Hindlimb muscle (tissue), 1 donor: Measurements from ENCODE around the gene KAT2B. TPM values are rescaled to one million over a fixed set of nuclear protein-coding genes. Genes with fewer than 3 reads are reported as not detected.
"Not testable (repeated sequence)": the region's sequence is repeated elsewhere in the genome, so short reads cannot be mapped to it uniquely, and the experiment has no call there.

Experiments
- DNase-seq: peaks from one replicate; pipeline ENCODE4 v3.0.0-alpha.2; 2013
- polyA plus RNA-seq: library from polyadenylated mRNA; unstranded; fragments of 120-200 nt; gene quantifications from one replicate; pipeline ENCODE4 v1.2.1, GENCODE V29; 2013; ENCODE audit not compliant: insufficient read length

Gene KAT2B
- polyA plus RNA-seq, result 22.0 TPM

- peak; percentile 83 for DNase-seq
Observed at GRCh38 chr3:20039765-20040547, at the start of gene KAT2B. KAT2B (plus strand) TSS chr3:20040446; CDS start chr3:20040478, 32 bp downstream.

GRCh38 chr3:19994796-19995195 lies 45.5 kb upstream of the KAT2B start:
- peak; percentile 45 for DNase-seq

- no peak for DNase-seq
Observed at GRCh38 chr3:19997502-19997901, 42.7 kb upstream of the KAT2B start.

DNA sequence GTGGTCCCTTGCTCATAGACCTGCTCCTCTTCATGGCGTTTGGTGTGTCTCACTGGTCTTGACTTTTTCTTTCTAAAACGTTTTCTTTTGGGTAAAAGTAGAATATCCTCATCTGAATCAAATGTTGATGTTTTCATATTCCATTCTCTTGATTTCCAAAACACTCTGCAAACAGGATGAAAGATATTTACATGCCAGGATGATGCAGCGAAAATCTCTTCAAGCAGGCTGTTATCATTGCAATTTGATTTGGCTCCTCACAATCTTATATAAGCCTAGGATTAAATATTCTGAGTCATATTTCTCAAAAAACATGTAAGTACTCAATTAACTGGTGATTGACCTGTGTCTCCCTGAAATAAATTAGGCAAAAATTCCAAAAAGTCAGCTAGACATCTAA lies 38.3 kb upstream of the KAT2B start:
- no peak for DNase-seq

DNA sequence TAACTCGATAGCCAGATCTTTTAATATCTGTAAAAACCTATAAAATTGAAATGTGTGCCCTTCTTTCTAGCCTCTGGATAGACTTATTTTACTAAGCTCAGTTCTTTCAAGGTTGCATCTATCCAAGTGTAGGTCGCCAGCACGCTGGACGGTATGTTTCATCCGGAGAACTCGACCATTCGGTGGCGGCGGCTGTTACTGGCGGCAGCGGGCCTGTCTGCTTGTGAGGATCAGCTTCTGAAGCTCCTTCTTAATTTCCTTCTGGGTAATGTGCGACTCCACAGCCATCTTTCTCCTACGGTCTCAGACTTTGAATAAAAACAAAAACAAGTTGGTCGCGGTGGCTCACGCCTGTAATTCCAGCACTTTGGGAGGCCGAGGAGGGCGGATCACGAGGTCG lies 32.3 kb upstream of the KAT2B start:
- no peak for DNase-seq

- DNase-seq, result no peak
Observed at GRCh38 chr3:20008646-20009045, 31.6 kb upstream of the KAT2B start.

GRCh38 chr3:20012164-20012563 lies 28.1 kb upstream of the KAT2B start, which contains the start of gene PP2D1:
PP2D1 (minus strand) TSS chr3:20012264; CDS start chr3:20012072, 192 bp downstream.
- no peak for DNase-seq

GRCh38 chr3:20013396-20013795 lies 26.9 kb upstream of the KAT2B start:
- DNase-seq, result no peak

DNA sequence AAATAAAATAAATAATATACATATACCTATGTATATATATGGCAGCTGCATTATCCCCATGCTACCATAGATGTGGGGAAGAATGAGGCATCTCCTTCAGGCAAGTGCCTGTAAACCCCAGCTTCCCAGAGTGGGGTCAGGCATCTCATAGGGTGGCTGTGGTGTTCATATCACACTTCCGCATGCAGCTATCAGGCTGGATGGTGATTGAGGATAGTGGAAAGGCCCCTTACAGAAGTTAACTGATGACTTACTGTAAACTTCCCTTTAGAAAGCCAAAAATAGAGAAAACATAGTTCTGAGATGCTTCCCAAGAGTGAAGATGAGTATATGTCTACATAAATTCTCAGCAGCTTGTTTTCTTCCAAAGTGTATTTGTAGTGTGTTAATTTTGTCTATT lies 24.7 kb upstream of the KAT2B start:
- DNase-seq, result no peak

GRCh38 chr3:20016076-20016475 lies 24.2 kb upstream of the KAT2B start:
- DNase-seq, result not testable (repeated sequence)

GRCh38 chr3:20022954-20023622 lies 17.2 kb upstream of the KAT2B start:
- DNase-seq, result no peak

GRCh38 chr3:20023623-20024405 lies 16.4 kb upstream of the KAT2B start:
- DNase-seq, result no peak

DNA sequence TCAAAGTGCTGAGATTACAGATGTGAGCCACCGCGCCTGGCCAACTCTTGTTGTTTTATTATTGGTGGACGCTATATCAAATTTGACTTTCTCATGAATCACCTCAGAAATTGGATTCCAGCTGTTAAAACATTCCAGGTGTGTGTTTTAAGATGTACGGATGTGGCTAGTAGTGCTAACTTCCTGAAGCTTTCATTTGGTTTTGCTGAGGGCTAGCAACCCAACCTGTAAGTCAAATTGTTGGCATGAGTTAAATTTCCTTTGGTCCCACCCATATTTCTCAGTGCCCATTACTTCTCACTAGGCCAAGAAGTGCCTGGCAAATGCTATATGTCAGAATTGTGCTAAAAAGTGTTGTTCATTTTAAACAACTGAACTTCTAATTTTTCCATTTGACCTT lies 13.1 kb upstream of the KAT2B start:
- no peak for DNase-seq

DNA sequence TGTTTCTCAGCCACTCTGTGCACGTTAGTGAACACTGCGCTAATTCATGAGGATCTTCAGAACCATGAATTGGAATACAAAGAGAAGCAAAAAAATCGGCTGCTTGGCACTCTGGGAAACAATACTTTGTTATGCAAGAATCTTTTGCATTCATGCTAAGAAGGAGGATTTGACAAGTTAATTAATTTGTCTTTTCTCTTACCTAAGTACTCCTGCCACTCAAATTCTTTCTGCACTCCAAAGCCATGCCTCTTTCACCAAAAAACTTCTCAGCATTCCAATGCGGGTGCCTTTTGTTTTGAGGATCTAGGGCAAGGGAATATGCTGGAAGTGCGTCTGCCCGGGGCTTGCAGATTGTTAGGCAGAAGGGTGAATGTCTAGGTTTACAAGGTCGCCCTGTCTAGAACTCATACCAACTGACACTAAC lies 11.3 kb upstream of the KAT2B start:
- no peak for DNase-seq

DNA sequence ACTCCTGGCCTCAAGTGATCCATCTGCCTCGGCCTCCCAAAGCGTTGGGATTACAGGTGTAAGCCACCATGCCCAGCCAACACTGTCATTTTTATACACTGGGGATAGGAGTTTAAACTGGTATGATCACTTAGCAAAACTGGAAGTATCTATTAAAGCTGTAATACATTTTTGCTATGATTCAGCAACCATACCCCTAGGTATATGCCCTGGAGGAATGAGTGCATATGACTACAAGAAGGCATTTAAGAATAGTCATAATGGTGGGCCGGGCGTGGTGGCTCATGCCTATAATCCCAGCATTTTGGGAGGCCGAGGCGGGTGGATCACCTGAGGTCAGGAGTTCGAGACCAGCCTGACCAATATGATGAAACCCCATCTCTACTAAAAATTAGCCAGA lies 8.3 kb upstream of the KAT2B start:
- not testable (repeated sequence) for DNase-seq

GRCh38 chr3:20035019-20035418 lies 5.2 kb upstream of the KAT2B start:
- no peak for DNase-seq

DNA sequence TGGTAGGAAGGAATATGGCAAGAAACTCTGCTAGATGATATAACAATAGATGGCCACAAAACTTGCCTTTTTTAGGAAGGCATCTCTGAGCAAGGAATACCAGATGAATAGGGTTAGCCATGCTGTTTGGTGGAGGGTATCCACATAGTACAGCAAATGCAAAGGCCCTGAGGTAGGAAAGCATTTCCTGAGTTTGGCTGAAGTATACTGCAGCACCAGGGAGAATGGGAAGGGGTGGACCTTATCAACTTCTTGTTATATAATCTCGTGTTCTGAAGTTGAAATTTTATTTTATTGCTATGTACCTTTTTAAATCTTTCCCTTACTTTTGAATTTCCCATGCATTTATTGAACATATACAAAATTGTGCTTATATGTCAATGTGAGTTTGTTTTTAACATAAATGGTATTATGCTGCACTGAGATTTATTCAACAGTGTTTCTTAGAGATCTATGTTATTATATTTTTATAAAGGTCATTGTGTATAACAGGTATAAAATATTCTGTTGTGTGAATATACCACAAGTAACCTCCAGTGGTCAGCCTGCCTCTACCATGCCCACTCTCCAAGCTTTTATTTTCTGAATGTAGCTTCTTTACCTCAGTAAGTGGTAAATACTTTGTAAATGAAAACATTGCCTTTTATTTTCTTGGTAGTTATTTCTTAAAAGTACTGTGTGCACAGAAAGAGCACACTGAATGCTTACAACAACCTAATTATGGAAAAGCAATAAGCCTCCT lies 2.8 kb upstream of the KAT2B start:
- no peak for DNase-seq

GRCh38 chr3:20038699-20039465 lies 1.4 kb upstream of the KAT2B start:
- no peak for DNase-seq

DNA sequence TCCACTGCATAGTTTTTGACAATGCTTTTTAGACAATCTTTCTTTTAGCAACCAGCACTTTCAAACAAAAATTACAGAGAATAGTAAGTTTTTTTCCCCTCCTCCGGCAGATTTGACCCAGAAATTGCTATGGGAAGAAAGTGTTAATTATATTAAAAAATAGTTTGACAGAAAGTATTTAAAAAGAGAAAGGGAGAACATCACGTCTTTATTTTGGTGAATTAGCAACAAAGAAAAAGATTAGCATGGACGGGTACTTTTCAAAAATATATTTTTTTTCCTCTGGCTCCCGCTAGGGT lies 831 bp upstream of the KAT2B start:
- DNase-seq, result no peak

DNA sequence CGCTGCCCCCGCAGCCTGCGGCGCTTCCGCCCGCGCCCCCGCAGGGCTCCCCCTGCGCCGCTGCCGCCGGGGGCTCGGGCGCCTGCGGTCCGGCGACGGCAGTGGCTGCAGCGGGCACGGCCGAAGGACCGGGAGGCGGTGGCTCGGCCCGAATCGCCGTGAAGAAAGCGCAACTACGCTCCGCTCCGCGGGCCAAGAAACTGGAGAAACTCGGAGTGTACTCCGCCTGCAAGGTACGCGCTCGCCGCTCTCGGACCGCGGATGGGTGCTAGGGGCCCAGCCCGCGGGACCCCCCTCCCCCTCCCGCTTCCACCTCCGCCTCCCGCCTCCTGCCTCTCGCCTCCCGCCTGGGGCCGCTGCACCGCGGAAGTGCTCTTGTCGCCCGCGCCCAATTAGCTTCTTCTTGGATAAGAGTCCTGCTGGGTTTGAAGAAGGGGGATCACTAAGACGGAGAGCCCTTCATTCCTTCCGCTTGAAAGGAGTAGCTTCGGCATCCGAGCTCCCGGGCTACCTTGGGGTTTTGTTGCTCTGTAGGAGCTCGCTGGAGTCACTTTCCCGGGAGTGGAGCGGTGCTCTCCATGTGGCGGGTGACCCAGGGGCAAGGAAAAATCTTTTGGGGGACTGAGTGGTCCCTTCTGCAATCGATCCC lies 426 bp downstream of the KAT2B start:
- DNase-seq, result peak; percentile 80

DNA sequence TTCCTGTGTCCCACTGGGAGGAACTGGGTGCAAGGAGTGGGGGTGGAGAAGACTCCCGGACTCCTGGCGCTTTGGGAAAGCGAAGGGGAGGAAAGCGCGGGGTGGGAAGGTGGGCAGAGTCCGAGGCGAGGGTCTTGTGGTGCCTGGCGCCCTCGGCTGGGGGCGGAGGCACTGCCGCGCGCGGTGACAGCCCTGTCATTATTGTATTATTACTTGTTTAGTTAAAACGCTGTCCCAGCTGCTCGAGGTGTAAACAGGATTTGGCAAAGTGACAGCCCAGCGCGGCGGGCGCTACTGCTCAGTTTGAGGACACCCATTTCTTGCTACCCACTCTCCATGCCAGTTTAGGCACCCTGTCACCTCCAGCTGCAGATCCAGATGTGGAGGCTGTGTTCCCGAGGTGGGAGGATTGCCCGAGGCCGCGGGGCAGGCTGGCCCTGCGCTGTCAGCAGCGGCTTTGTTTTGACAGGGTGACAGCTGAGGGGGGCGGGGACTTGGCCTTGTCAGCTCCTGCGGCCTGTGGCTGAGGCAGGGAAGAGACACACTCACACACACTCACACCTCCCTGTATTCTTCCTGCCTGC lies 1.0 kb downstream of the KAT2B start:
- peak; percentile 84 for DNase-seq
